ENCODE results near the gene SFMBT1.

Gene SFMBT1

DNA sequence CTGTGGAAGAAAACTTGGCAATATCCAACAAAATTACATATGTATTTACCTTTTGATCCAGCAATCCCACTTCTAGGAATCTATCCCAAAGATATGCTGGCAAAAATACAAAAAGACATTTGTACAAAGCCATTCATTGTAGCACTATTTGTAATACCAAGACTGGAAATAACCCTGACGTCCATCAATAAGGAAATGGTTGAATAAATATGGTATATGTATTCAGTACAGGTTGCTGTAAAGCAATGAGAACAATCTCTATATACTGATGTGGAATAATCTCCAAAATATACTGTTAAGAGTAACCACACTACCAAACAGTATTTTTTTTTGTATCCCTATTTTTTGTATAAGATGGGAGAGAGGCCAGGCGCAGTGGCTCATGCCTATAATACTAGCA lies 83.7 kb downstream of the SFMBT1 start:
- Histone ChIP-seq H2AFZ (ENCODE audit: low read length) (no peak overlapping the region), H3K79me2 (ENCODE audit: insufficient read depth, low read length) (no peaks in the 10 kb centered on the region), H3K36me3 (ENCODE audit: insufficient read depth, low read length) (peaks cover 9% of the 10 kb centered on the region; the same call in 1 of the 2 replicates), H3K9ac (ENCODE audit: low read depth, low read length, poor library complexity, severe bottlenecking) (no peak overlapping the region), H3K9me3 (ENCODE audit: insufficient read depth, low read depth, low read length) (no peaks in the 10 kb centered on the region), H3K4me3 (ENCODE audit: low read length, poor library complexity, severe bottlenecking) (no peak overlapping the region), H4K20me1 (ENCODE audit: insufficient read depth, low read length, poor library complexity, severe bottlenecking) (no peaks in the 10 kb centered on the region), H3K4me2 (ENCODE audit: low read depth, low read length, poor library complexity, severe bottlenecking) (no peak overlapping the region), H3K9me2 (replicated peaks; ENCODE audit: low read depth, low read length) (no peaks in the 10 kb centered on the region), H3K4me1 (ENCODE audit: insufficient read depth, low read length, poor library complexity, severe bottlenecking) (peaks cover 5% of the 10 kb centered on the region), H3K27me3 (ENCODE audit: insufficient read depth, low read length, poor library complexity, severe bottlenecking) (no peaks in the 10 kb centered on the region), H3F3A (ENCODE audit: low read depth) (no peaks in the 10 kb centered on the region)
- TF ChIP-seq EZH2phosphoT487 (IDR thresholded peaks at IDR 0.05; ENCODE audit: borderline replicate concordance) = no peak
- TF ChIP-seq, protein P1, sequence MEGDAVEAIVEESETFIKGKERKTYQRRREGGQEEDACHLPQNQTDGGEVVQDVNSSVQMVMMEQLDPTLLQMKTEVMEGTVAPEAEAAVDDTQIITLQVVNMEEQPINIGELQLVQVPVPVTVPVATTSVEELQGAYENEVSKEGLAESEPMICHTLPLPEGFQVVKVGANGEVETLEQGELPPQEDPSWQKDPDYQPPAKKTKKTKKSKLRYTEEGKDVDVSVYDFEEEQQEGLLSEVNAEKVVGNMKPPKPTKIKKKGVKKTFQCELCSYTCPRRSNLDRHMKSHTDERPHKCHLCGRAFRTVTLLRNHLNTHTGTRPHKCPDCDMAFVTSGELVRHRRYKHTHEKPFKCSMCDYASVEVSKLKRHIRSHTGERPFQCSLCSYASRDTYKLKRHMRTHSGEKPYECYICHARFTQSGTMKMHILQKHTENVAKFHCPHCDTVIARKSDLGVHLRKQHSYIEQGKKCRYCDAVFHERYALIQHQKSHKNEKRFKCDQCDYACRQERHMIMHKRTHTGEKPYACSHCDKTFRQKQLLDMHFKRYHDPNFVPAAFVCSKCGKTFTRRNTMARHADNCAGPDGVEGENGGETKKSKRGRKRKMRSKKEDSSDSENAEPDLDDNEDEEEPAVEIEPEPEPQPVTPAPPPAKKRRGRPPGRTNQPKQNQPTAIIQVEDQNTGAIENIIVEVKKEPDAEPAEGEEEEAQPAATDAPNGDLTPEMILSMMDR (conservative IDR thresholded peaks at IDR 0.05; ENCODE audit: low read length) = no peak

GRCh38 chr3:52959773-52960172 lies 86.1 kb downstream of the SFMBT1 start:
- Histone ChIP-seq H3K27me3 (ENCODE audit: insufficient read depth, low read length, poor library complexity, severe bottlenecking) (no peaks in the 10 kb centered on the region), H4K20me1 (ENCODE audit: insufficient read depth, low read length, poor library complexity, severe bottlenecking) (no peaks in the 10 kb centered on the region), H3K4me1 (ENCODE audit: insufficient read depth, low read length, poor library complexity, severe bottlenecking) (peaks cover 5% of the 10 kb centered on the region), H3K4me2 (ENCODE audit: low read depth, low read length, poor library complexity, severe bottlenecking) (no peak overlapping the region), H3K79me2 (ENCODE audit: insufficient read depth, low read length) (no peaks in the 10 kb centered on the region), H3K36me3 (ENCODE audit: insufficient read depth, low read length) (peaks cover 6% of the 10 kb centered on the region; the same call in 1 of the 2 replicates), H2AFZ (ENCODE audit: low read length) (no peak overlapping the region), H3K9me2 (replicated peaks; ENCODE audit: low read depth, low read length) (no peaks in the 10 kb centered on the region), H3K9ac (ENCODE audit: low read depth, low read length, poor library complexity, severe bottlenecking) (no peak overlapping the region), H3K9me3 (ENCODE audit: insufficient read depth, low read depth, low read length) (no peaks in the 10 kb centered on the region), H3K4me3 (ENCODE audit: low read length, poor library complexity, severe bottlenecking) (no peak overlapping the region), H3F3A (ENCODE audit: low read depth) (no peaks in the 10 kb centered on the region)
- TF ChIP-seq EZH2phosphoT487 (IDR thresholded peaks at IDR 0.05; ENCODE audit: borderline replicate concordance) = no peak
- TF ChIP-seq, protein P1 (conservative IDR thresholded peaks at IDR 0.05; ENCODE audit: low read length) = no peak

- Histone ChIP-seq H3K9ac (ENCODE audit: low read depth, low read length, poor library complexity, severe bottlenecking) (no peak overlapping the region), H3K4me2 (ENCODE audit: low read depth, low read length, poor library complexity, severe bottlenecking) (no peak overlapping the region), H3F3A (ENCODE audit: low read depth) (no peaks in the 10 kb centered on the region), H4K20me1 (ENCODE audit: insufficient read depth, low read length, poor library complexity, severe bottlenecking) (no peaks in the 10 kb centered on the region), H3K9me3 (ENCODE audit: insufficient read depth, low read depth, low read length) (no peaks in the 10 kb centered on the region), H3K4me3 (ENCODE audit: low read length, poor library complexity, severe bottlenecking) (no peak overlapping the region), H3K4me1 (ENCODE audit: insufficient read depth, low read length, poor library complexity, severe bottlenecking) (no peaks in the 10 kb centered on the region), H3K27me3 (ENCODE audit: insufficient read depth, low read length, poor library complexity, severe bottlenecking) (no peaks in the 10 kb centered on the region), H3K9me2 (replicated peaks; ENCODE audit: low read depth, low read length) (no peaks in the 10 kb centered on the region), H2AFZ (ENCODE audit: low read length) (no peak overlapping the region), H3K79me2 (ENCODE audit: insufficient read depth, low read length) (no peaks in the 10 kb centered on the region), H3K36me3 (ENCODE audit: insufficient read depth, low read length) (peaks cover 20% of the 10 kb centered on the region; the same call in 1 of the 2 replicates)
- no peak for TF ChIP-seq EZH2phosphoT487 (IDR thresholded peaks at IDR 0.05; ENCODE audit: borderline replicate concordance)
- TF ChIP-seq, protein P1 (conservative IDR thresholded peaks at IDR 0.05; ENCODE audit: low read length) = no peak
Measured at GRCh38 chr3:52939600-52939999, 106.3 kb downstream of the SFMBT1 start.
